HUES64 (cell line): Measurements from ENCODE around the gene PRKAG2.

Source experiments
- H3K27ac ChIP-seq: 2 replicates; pipeline ENCODE4 v1.7.0; 2013; ENCODE audit warnings: low read depth, low read length, inconsistent platforms
- H3K27me3 ChIP-seq: 2 replicates; pipeline ENCODE4 v1.6.1; 2013; ENCODE audit warnings: mild to moderate bottlenecking, low read length; ENCODE audit not compliant: insufficient read depth
- H3K36me3 ChIP-seq: 2 replicates; pipeline ENCODE4 v1.6.1; 2013; ENCODE audit warnings: mild to moderate bottlenecking, low read length; ENCODE audit not compliant: insufficient read depth
- H3K4me1 ChIP-seq: 2 replicates; pipeline ENCODE4 v1.6.1; 2013; ENCODE audit warnings: mild to moderate bottlenecking, low read length, moderate library complexity; ENCODE audit not compliant: insufficient read depth
- H3K4me3 ChIP-seq: 2 replicates; pipeline ENCODE4 v1.5.1; 2013; ENCODE audit warnings: mild to moderate bottlenecking, low read length, moderate library complexity
- H3K9ac ChIP-seq: 2 replicates; pipeline ENCODE4 v1.6.1; 2013; ENCODE audit warnings: mild to moderate bottlenecking, low read depth, low read length
- H3K9me3 ChIP-seq: 2 replicates; pipeline ENCODE4 v1.6.1; 2013; ENCODE audit warnings: low read depth, low read length; ENCODE audit not compliant: insufficient read depth
- WGBS: fragments of 150-250, 120-280 bp; methylation state at CpG from one replicate; pipeline ENCODE4 v1.1.7; 2013; ENCODE audit warnings: missing lambda C conversion rate; 5-methylcytosine and 5-hydroxymethylcytosine counted together

Gene PRKAG2

DNA sequence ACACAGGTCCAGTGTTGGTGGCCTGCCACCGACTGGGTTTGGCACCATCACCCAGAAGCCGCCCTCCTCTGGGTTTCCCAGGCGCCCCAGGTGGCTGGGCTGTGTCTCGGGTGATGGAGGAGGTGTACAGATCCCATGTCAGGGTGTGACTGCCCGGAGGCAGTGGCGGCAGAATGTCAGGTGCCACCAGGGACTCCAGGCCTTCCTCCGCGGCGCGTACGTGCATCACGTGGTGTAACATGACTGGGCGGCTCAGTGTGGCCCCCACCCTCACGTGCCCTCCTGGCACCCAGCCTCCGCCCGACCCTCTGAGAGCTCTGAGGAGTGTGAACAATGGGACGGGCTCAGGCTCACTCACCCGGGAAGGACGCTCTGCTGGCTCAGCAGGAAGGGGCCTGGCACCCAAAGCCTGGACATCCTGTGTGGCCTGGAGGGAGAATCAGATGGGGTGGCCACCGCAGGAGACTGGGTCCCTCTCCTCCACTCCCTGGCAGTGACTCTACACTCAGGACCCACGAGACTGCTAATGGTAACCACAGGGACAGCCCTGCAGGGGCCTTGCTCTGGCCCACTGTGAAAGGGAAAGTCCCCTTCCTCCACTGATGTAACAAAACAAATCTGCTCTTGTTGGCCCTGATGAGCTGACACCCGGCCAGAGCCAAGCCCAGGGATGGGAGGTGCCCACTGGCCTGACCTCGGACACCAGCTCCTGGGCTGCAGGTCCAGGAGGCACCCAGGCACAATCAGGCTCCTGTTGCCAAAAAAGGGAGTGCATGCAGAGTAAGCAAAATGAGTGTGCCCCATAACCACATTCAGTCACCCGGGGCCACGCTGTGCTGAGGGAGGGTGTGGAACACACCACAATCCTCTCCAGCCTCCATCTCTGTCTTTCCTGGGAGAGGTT lies 164.8 kb downstream of the PRKAG2 start:
- no peaks in the 10 kb centered on the region for H3K9me3 ChIP-seq
- 95% methylated on average over 25 of the region's 25 CpGs for WGBS
- no peaks in the 10 kb centered on the region for H3K4me1 ChIP-seq
- no peak overlapping the region for H3K9ac ChIP-seq
- no peaks in the 10 kb centered on the region for H3K27me3 ChIP-seq
- no peak overlapping the region for H3K4me3 ChIP-seq
- H3K27ac ChIP-seq = no peak overlapping the region
- H3K36me3 ChIP-seq = no peaks in the 10 kb centered on the region

DNA sequence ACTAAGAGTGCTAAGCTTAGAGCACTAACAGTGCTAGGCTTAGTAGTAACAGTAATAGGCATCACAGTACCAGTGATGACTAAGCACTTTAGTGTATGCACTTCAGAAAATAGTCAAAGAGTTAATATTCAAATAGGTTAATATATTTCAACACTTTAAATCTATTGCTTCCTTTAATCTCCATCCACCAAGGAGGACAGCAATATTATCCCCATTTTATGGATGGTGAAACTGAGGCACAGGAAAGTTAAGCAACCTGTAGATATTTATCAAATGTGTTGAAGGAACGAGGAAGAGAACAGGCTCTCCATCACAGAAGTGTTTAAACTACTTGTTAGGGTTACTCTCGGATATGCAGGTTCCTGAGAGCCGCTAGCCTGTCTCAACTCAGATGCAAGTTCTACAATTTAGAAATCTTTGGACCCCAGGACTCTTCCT lies 165.5 kb downstream of the PRKAG2 start:
- Histone ChIP-seq H3K27me3 (no peaks in the 10 kb centered on the region), H3K36me3 (no peaks in the 10 kb centered on the region), H3K27ac (no peak overlapping the region), H3K9me3 (no peaks in the 10 kb centered on the region), H3K9ac (no peak overlapping the region), H3K4me3 (no peak overlapping the region), H3K4me1 (no peaks in the 10 kb centered on the region)
- WGBS = 90% methylated on average over 3 of the region's 3 CpGs

DNA sequence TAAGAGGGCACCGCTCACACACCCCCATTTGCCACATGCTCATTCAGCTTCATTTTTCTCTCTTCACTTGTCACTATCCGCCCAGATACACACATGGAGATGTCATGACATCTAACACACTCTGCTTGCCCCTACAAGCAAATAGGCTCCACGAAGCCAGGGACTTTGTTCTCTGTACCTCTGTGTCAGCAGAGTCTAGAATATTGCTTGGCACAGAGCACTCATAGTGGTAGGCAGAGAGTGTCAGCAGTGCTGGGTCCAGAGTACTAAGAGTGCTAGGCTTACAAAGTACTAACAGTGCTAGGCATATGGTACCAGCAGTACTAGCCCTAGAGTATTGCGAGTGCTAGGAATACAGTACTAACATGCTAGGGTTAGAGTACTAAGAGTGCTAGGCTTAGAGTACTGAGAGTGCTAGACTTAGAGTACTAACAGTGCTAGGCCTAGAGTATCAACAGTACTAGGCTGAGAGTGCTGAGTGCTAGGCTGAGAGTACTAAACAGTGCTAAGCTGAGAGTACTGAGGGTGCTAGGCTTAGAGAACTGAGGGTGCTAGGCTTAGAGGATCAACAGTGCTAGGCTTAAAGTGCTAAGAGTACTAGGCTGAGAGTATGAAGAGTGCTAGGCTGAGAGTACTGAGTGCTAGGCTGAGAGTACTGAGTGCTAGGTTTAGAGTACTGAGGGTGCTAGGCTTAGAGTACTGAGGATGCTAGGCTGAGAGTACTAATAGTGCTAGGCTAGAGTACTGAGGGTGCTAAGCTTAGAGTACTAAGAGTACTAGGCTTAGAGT lies 166.1 kb downstream of the PRKAG2 start:
- H3K27ac ChIP-seq = no peak overlapping the region
- 91% methylated on average over 4 of the region's 4 CpGs for WGBS

DNA sequence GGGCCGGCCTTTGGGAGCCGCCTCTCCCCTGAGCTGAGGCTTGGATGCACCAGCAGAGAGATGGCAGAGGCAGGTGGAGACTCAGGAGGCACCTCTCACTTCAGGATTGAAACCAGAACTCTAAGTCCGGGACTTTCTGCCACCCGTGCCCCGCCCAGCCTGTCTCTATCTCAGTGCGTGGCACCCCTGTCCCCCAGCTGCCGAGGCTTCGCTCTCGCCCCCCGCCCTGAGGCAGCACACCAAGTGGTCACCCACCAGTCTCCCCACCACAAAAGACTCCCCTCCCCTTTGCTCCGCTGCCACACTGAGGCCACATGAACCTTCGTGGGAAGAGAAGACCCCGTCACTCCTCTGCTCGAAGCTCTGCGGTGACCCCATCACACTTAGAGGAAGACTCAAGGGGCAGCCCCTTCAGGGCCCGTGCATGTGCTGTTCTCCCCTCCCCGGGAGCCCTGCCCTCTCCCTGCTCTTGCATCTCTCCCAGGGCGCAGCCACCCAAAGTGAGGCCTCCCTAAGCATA lies 166.7 kb downstream of the PRKAG2 start:
- H3K9ac ChIP-seq = no peak overlapping the region
- H3K27ac ChIP-seq = no peak overlapping the region
- peaks cover 4% of the 10 kb centered on the region for H3K4me1 ChIP-seq
- H3K9me3 ChIP-seq = no peaks in the 10 kb centered on the region
- H3K4me3 ChIP-seq = no peak overlapping the region
- H3K36me3 ChIP-seq = no peaks in the 10 kb centered on the region
- 93% methylated on average over 18 of the region's 18 CpGs for WGBS
- H3K27me3 ChIP-seq = no peaks in the 10 kb centered on the region

More for the DNA sequence above, 166.1 kb downstream of the PRKAG2 start:
- Histone ChIP-seq H3K9me3 (no peaks in the 10 kb centered on the region), H3K4me3 (no peak overlapping the region), H3K4me1 (no peaks in the 10 kb centered on the region), H3K27me3 (no peaks in the 10 kb centered on the region), H3K9ac (no peak overlapping the region), H3K36me3 (no peaks in the 10 kb centered on the region)

DNA sequence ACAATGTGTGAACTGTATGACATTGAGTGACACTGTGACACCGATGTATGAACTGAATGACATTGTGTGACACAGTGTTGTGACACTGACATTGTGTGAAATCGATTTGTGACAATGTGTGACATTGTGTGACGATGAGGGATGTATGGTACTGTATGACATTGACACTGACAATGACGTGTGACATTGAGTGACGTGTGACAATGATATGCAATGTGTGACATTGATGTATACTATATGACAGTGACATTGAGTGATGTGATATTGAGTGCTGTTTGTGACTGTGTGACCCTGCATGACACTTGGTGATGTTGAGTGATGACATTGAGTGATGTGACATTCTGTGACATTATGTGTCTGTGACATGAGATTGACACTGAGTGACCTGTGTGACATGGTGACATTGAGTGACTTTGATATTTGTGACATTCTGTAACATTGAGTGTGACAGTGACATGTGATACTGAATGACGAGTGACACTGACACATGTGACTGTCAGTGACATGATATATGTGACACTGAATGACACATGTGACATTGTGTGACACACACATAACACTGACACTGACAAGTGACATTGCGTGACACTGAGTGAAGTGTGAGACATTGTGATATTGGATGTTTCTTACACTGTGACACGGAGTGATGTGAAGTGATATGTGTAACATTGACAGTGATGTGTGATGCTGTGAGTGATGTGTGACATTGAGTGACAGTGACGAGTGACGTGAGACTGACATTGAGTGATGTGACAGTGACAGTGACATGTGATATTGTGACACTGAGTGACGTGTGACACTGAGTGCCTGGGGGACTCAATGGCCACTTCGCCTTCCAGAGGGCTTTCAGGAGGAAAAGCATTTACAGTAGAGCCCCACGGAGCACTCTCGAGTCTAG lies 167.5 kb downstream of the PRKAG2 start:
- Histone ChIP-seq H3K4me3 (no peak overlapping the region), H3K9ac (no peak overlapping the region), H3K36me3 (no peaks in the 10 kb centered on the region), H3K27ac (no peak overlapping the region), H3K4me1 (peaks cover 8% of the 10 kb centered on the region), H3K27me3 (no peaks in the 10 kb centered on the region), H3K9me3 (no peaks in the 10 kb centered on the region)
- whole genome bisulfite sequencing = 91% methylated on average over 14 of the region's 14 CpGs

DNA sequence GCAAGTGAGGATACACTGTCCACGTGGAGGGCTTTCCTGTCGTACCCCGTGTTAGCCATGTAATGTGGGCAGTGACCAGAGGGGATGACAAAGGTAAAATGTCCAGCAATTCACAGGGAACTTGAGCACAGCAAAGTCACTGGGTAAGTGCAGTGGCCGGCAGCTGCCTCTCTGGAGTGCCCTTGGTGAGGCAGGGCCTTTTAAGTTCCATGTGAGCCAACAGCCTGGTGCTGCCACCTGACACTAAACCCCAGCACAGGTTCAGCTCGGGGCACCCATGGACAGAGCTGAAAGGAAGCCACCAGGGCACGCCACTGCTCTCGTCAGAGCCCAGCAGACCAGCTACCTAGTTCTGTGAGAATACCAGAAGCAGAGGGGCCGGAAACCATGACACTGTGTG lies 168.3 kb downstream of the PRKAG2 start:
- Histone ChIP-seq H3K4me1 (peaks cover 8% of the 10 kb centered on the region), H3K9ac (no peak overlapping the region)
- WGBS = 93% methylated on average over 8 of the region's 8 CpGs

DNA sequence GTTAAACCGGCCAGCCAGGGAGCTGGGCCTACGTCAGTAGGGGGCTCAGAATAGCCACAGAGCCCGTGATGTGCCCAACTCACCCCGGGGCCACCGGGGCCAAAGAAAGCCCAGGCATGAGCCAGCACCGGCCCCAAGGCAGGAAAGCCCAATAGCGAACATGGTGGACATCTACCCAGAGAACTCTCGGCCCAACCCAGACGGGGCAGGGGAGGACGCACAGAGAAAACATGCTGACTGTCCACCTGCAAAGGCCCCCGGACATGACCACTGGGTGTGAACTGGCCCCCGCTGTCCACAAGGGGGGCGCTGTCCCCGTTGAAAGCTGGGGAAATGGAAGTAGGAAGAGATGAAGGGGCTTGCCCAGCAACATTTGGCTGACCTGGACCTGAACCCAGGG lies 169.2 kb downstream of the PRKAG2 start:
- Histone ChIP-seq H3K27me3 (no peaks in the 10 kb centered on the region), H3K27ac (no peak overlapping the region), H3K4me3 (no peak overlapping the region), H3K4me1 (peaks cover 8% of the 10 kb centered on the region), H3K36me3 (no peaks in the 10 kb centered on the region), H3K9ac (no peak overlapping the region), H3K9me3 (no peaks in the 10 kb centered on the region)
- 93% methylated on average over 14 of the region's 14 CpGs for WGBS

More for the DNA sequence above, 168.3 kb downstream of the PRKAG2 start:
- Histone ChIP-seq H3K4me3 (no peak overlapping the region), H3K36me3 (no peaks in the 10 kb centered on the region), H3K27me3 (no peaks in the 10 kb centered on the region), H3K9me3 (no peaks in the 10 kb centered on the region), H3K27ac (no peak overlapping the region)

DNA sequence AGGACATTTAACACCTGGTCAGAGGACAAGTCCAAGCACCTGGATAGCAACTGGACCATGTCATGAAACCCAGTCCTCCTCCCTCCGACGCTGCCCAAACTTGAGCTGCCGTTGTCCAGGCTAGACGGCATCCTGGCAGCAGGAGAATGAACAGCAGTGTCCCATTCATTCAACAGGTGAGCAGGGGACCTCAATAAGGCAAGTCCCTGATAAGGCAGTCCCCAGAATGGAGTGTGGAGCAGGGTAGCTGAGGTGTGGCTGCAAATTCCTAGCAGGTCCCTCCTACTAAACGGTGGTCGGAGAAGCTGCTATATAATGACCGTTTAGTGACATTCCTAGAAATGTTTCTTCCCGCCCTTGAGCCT lies 169.8 kb downstream of the PRKAG2 start:
- Histone ChIP-seq H3K4me1 (peaks cover 8% of the 10 kb centered on the region), H3K36me3 (no peaks in the 10 kb centered on the region), H3K9ac (no peak overlapping the region), H3K27ac (no peak overlapping the region), H3K27me3 (no peaks in the 10 kb centered on the region), H3K4me3 (no peak overlapping the region), H3K9me3 (no peaks in the 10 kb centered on the region)
- 92% methylated on average over 8 of the region's 8 CpGs for WGBS

DNA sequence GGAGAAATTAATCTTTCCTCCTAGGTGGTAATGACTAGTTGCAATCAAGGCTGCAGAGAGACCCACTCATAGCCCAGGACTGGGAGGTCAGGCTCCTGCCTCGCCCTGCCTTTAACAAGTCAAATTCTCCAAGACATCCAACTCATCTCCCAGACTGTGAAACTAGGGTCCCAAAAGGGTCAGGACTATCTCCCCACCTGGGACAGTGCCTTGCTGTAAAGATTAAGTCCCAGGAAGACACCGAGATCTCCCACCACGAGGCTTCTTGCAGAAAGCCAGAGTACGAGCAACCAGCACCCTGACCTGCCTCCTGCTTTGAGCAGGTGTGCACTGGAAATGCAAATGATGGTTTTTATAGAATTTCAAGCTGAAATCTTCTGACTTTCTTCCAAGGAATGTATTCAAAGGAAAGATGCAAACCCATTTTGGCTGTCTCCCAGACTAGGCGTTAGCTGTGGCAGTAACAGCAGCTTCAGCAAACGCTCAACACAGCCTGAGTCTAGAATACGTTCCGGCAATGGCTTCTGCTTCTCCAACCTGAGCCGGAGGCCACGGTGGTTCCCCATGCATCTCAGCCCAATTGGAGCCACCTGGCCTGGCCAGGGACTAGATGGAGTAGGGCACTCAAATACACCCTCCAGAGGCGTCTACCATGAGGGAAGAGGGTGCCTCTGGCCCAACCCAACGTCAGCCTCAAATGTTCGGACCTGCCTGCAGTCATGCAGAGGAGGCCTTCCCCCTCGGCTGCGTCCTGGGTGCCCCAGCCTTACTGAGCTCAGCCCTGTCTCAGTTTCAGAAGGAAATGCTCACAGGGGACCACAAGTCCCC lies 170.4 kb downstream of the PRKAG2 start:
- Histone ChIP-seq H3K36me3 (no peaks in the 10 kb centered on the region), H3K4me3 (no peak overlapping the region), H3K4me1 (peaks cover 8% of the 10 kb centered on the region), H3K27me3 (no peaks in the 10 kb centered on the region), H3K9me3 (no peaks in the 10 kb centered on the region), H3K27ac (no peak overlapping the region), H3K9ac (no peak overlapping the region)
- WGBS = 93% methylated on average over 15 of the region's 15 CpGs

DNA sequence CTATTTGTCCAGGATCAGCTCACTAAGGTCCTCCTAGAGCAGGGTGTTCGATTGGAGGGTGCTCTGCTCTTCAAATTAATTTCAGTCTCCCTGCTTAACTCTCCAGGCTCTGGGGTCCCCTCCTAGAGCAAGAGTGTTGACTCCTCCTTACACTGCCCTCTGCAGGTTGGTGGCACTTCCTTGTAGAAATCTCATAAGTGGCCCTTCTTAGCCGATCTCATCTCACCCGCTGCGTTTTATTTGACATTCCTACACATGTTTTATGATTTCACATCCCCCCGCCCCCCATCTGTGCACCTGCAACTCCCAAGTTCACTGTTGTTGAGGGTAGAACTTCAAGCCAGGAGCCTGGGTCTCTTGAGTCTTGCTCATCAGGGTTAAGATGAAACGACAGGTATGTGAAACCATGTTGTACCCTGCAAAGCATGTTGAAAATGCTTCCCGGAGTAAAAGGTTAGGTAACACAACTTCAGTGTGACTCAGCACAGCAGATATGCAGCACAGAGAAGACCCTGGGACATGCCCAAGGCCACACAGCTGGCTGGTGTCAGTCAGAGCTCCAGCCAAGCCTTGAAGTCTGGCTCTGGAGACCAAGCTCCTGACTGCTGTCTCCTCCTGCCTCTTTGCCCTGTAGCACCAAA lies 171.2 kb downstream of the PRKAG2 start:
- Histone ChIP-seq H3K27me3 (no peaks in the 10 kb centered on the region), H3K27ac (no peak overlapping the region), H3K36me3 (no peaks in the 10 kb centered on the region), H3K4me1 (peaks cover 8% of the 10 kb centered on the region), H3K9ac (no peak overlapping the region), H3K4me3 (peak overlapping the region; percentile 29), H3K9me3 (no peaks in the 10 kb centered on the region)
- 42% methylated on average over 7 of the region's 7 CpGs for WGBS
